GM19238 (cell line): ENCODE measurements around the gene GRAP2.

Experiments used
- DNase-seq: peaks from one replicate; pipeline ENCODE4 v3.0.0; 2011; ENCODE audit warnings: low spot score; ENCODE audit not compliant: insufficient read length

Gene GRAP2

GRCh38 chr22:39925273-39925672, 24.4 kb downstream of the GRAP2 start:
- no peak for DNase-seq

- DNase-seq = no peak
These were observed 25.2 kb downstream of the GRAP2 start for GRCh38 chr22:39925909-39926679.

GRCh38 chr22:39926753-39927152, 25.9 kb downstream of the GRAP2 start:
- DNase-seq = no peak

GRCh38 chr22:39927544-39927943, 26.7 kb downstream of the GRAP2 start:
- DNase-seq = no peak

- no peak for DNase-seq
These were observed 27.9 kb downstream of the GRAP2 start for GRCh38 chr22:39928536-39929520.

GRCh38 chr22:39931251-39931650, 30.4 kb downstream of the GRAP2 start:
- no peak for DNase-seq

GRCh38 chr22:39932166-39932565, 31.3 kb downstream of the GRAP2 start:
- DNase-seq = no peak

GRCh38 chr22:39932918-39933649, 32.2 kb downstream of the GRAP2 start:
- no peak for DNase-seq

- DNase-seq = no peak
These were observed 32.9 kb downstream of the GRAP2 start for GRCh38 chr22:39933741-39934140.

GRCh38 chr22:39935116-39935515, 34.2 kb downstream of the GRAP2 start:
- DNase-seq = no peak

- no peak for DNase-seq
These were observed 34.7 kb downstream of the GRAP2 start for GRCh38 chr22:39935612-39936011.

- no peak for DNase-seq
These were observed 35.8 kb downstream of the GRAP2 start for GRCh38 chr22:39936523-39937145.

- no peak for DNase-seq
These were observed 37.0 kb downstream of the GRAP2 start for GRCh38 chr22:39937906-39938305.

- DNase-seq = no peak
These were observed 37.7 kb downstream of the GRAP2 start for GRCh38 chr22:39938509-39939111.

- DNase-seq = no peak
These were observed 38.9 kb downstream of the GRAP2 start for GRCh38 chr22:39939830-39940229.

GRCh38 chr22:39940757-39941305, 39.9 kb downstream of the GRAP2 start:
- DNase-seq = no peak

GRCh38 chr22:39941601-39942000, 40.7 kb downstream of the GRAP2 start:
- DNase-seq = no peak

- no peak for DNase-seq
These were observed 41.8 kb downstream of the GRAP2 start for GRCh38 chr22:39942439-39943230.

GRCh38 chr22:39943337-39943736, 42.5 kb downstream of the GRAP2 start:
- no peak for DNase-seq
